Suppressor macrophage (primary cell): ENCODE measurements around the gene SBK1.
"Not testable (repeated sequence)": the region's sequence is repeated elsewhere in the genome, so short reads cannot be mapped to it uniquely, and the experiment has no call there.

ENCODE experiments used
- DNase-seq, 4 experiments: peaks; one replicate each; pipeline ENCODE4 v3.0.0-alpha.2; 2020 to 2022

Gene SBK1

DNA sequence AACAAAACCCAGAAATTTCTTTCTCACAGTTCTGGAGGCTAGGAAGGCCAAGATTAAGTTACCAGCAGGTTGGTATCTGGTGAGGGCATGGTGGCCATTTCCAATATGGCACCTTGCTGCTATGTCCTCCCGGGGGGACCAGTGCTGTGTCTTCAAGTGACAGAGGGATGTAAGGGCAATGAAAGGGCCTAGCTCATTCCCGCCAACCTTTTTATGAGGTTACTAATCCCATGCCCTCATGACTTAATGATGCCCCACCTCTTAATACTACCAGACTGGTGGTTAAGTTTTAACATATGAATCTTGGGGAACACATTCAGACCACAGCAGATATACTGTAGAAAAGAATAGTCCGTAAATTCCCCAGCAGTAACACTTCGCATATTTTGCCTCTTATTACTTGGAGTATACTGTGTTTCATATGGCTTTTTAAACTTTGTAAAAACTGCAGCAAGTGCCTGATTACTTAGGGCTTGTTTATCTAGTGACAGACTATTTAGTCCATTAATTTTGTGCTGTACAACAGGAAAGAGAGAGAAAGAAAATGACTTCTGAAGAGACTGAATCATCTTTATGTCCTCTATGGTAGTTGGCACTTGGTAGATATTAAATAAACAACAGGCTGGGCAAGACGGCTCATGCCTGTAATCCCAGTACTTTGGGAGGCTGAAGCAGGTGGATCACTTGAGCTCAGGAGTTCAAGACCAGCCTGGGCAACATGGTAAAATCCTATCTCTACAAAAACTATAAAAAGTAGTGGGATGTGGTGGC lies 44.8 kb downstream of the SBK1 start:
- not testable (repeated sequence) for DNase-seq

DNA sequence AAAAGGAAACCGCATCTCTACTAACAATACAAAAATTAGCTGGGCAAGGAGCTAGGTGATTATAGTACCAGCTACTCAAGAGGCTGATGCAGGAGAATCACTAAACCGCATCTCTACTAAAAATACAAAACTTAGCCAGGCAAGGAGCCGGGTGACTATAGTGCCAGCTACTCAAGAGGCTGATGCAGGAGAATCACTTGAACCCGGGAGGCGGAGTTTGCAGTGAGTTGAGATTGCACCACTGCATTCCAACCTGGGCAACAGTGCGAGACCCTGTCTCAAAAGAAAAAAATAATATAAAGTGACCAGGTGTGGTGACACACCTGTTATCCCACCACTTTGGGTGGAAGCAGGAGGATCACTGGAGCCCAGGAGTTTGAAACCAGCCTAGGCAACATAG lies 45.9 kb downstream of the SBK1 start:
- DNase-seq = not testable (repeated sequence)

DNA sequence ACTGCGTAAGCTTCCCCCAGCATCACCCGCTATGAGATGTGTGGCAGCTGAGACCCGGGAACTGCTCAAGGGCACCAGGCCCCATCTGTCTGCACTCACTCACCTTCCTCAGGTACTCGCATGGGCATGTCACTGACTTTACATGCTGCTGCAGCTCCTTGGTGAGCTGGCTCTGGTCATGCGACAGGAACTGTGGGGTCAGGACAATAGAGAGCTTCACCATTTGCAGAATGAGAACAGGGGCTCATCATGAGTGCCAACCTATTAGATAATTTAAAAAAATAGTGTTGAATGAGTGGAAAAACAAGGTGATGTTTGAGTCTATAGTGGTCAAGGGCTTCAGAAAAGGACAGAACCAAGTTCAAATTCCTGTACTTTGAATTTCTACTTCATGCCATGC lies 70.3 kb downstream of the SBK1 start:
- DNase-seq = not testable (repeated sequence)

DNA sequence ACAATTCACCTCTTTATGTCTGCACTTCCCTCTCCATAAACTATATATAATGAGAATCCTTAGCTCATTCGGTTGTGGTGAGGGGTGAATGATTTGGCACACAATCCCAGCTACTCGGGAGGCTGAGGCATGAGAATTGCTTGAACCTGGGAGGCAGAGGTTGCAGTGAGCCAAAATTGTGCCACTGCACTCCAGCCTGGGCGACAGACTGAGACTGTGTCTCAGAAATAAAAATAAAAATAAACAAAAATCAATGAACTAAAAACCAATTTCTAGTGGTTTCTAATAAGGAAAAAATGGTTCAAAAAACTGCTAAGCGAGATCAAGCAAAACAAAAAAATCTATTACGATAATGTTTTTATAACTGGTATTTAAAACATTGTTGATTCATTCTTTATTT lies 71.1 kb downstream of the SBK1 start, which contains the start of gene NPIPB6:
Gene NPIPB6, minus strand, starts transcription at position 101 of the 400 bp plus-strand sequence. CDS start 686 bp downstream, outside the sequence.
- DNase-seq = not testable (repeated sequence)

DNA sequence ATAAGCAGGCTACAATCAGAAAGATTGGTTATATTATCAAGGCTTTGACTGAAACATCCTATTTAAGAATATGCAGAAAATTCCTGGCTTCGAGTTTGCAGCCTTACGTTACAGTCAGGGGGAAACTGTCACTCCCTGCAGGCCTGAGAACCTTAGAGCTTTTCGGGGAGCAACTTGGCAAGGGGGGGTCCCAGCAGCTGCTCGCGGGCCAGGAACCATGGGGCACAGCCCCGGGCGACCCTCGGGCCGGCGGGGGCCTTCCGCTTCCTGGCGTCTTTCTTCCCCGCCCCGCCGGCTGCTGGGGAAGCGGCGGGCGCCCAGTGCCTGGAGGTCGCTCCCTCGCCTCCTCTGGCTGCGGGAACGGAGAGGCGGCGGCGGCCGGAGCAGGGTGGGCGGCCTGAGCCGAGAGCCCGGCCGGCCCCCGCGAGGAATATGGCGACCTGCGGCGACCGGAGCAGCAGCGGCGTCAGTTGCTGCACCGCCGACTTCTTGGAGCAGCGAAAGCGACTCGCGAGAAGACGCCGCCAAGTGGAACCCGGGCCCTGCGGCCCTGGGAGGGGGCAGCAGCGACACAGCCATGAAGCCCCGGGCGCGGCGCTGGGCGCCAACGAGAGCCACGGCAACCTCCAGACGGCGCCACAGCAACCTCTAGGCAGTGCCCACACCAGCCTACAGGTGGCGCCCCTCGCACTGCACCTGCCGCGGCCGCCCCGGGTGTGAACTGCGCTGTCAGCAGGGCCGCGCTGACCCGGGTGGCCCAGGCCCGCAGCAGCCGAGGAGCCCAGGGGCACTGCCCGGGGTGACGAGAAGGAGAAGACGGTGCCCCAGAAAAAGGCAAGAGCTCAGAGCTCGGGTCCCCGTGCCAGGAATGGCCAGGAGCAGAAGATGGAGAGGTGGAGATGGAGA lies 72.2 kb downstream of the SBK1 start:
- DNase-seq = not testable (repeated sequence)

DNA sequence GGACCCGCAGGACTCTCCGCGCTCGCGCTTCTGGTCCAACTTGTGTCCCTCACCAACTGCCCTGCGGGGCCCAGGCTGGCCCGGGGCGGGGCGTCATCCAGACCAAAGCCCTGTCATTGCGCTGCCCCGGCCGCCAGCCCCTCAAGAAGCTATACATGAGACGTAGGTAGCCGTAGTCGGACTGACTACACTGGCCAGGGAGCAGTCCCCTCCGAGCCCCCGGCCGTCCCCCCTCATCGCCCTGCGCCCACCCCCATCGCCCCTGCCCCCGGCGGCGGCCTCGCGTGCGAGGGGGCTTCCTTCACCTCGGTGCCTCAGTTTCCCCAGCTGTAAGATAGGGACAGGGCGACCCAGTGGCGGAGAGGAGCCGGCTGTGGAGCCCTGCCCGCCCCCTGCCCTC lies 75.6 kb downstream of the SBK1 start:
- not testable (repeated sequence) for DNase-seq
